ENCODE data around the gene ZNF710. TPM values are rescaled to one million over a fixed set of nuclear protein-coding genes. Genes with fewer than 3 reads are reported as not detected.

The ZNF710 gene
- total and polyA plus RNA-seq, 2 of the 4 experiments (the other 2 are of a cell fraction): 7.6 to 8.2 TPM

DNA sequence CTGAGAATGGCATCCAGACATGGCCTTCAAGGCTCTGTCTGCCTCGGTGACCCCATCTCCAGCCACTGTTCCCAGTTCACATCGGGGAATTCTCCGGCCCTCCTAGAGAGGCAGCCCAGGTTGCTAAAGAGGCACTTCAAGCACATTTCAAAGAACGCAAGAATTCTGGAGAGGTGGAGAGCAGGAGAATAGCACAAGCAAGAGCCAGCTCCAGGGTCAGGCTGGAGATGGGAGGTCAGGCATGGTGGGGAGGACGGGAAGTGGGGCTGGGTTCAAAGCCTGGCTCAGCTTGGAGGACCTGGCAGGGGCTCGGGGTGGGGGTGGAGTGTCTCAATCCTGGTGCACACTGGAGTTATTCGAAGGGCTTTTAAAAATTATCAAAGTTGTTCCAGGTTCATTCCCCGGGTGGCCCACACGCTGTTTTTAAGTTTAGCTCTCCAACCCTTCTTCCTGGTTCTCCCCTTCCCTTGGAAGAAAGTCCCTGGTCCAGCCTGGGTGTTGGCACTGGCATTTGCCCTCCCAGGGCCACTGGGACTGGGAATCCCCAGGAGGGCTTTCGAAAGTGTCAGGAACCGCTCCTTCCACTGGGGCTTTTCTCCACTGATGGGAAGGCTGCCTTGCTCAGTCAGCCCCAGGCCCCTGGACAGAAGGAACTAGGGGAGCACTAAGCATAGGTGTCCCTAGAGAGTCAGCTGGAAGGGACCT, 35.8 kb downstream of the ZNF710 start:
- H4K20me1 ChIP-seq (ENCODE audit: insufficient read depth, low read length): peaks cover 7% of the 10 kb centered on the region
- H3K9me1 ChIP-seq (ENCODE audit: insufficient read depth, low read length): peaks cover 42% of the 10 kb centered on the region
- H2BK5ac ChIP-seq (ENCODE audit: low read depth, low read length, poor library complexity, severe bottlenecking): peak overlapping the region; percentile 52
- H3K18ac ChIP-seq (ENCODE audit: low read depth, low read length): peak overlapping the region; percentile 39; the same call in 1 of the 2 replicates
- dilution Hi-C loops (cut with HindIII; ENCODE audit: low sequenced_read_pairs, unreplicated experiment) (no loop called here), in situ Hi-C loops (cut with MboI; ENCODE audit: low sequenced_read_pairs) (no loop called here), intact Hi-C loops (cut with micrococcal nuclease) (loop anchor here (2.0 kb wide), 1 partner anchor 32 kb away; no protein-coding TSS in a partner anchor)
- peak overlapping the region; percentile 34 for H2AFZ ChIP-seq (replicated peaks; ENCODE audit: low read length, poor library complexity)
- H3K4me3 ChIP-seq (ENCODE audit: insufficient read depth, low read depth, low read length): no peak overlapping the region
- H2AK9ac ChIP-seq (replicated peaks; ENCODE audit: low read depth, low read length, poor library complexity): peak overlapping the region; percentile 71
- H3K23ac ChIP-seq (ENCODE audit: low read depth, low read length): peak overlapping the region; percentile 56; the same call in 1 of the 2 replicates
- H2BK20ac ChIP-seq (ENCODE audit: low read depth, low read length): peak overlapping the region; percentile 90
- H3K79me1 ChIP-seq (ENCODE audit: low read depth in 1 of 2, low read length in 2 of 2): peaks cover 44 to 81% of the 10 kb centered on the region in 2 experiments
- H2AK5ac ChIP-seq (ENCODE audit: low read depth, low read length): peak overlapping the region; percentile 83
- peak overlapping the region; percentile 80 for H3K14ac ChIP-seq (replicated peaks; ENCODE audit: low read depth, low read length)
- no peaks in the 10 kb centered on the region for H3K27me3 ChIP-seq (ENCODE audit: control insufficient read depth, insufficient read depth, low read length)
- no peak overlapping the region for H3K4me2 ChIP-seq (ENCODE audit: low read depth, low read length)
- H4K8ac ChIP-seq (ENCODE audit: low read depth in 2 of 2, low read length in 2 of 2): peak overlapping the region in 1 of 2 experiments; percentile 76; a peak in 3 of 4 replicates
- no peak overlapping the region for H3K9ac ChIP-seq (ENCODE audit: low read depth, low read length)
- DNase-seq (no peak), ATAC-seq (ENCODE audit: low read depth) (no peak)
- peak overlapping the region; percentile 67; the same call in 2 of the 3 replicates for H2BK15ac ChIP-seq (ENCODE audit: low read depth, low read length)
- H3K9me3 ChIP-seq (ENCODE audit: control insufficient read depth, insufficient read depth, low read length): no peaks in the 10 kb centered on the region
- 97% methylated on average over 5 of the region's 11 CpGs; no CpG with 5 or more reads in 1 of the 2 experiments for WGBS, 2 experiments (ENCODE audit: extremely low coverage in 2 of 2, insufficient read length in 1 of 2)
- H4K91ac ChIP-seq (ENCODE audit: insufficient read depth, low read depth, low read length): peak overlapping the region; percentile 73
- H2BK120ac ChIP-seq (ENCODE audit: low read depth, low read length): peak overlapping the region; percentile 84
- H3K36me3 ChIP-seq (ENCODE audit: control insufficient read depth, insufficient read depth, low read length): no peaks in the 10 kb centered on the region
- peak overlapping the region; percentile 31; the same call in 1 of the 2 replicates for H4K5ac ChIP-seq (ENCODE audit: low read depth, low read length)
- ChIA-PET CTCF (interaction anchor here (0.6 to 1.1 kb wide), 2 partner anchors 12 to 19 kb away, joined by 3 to 4 read pairs; no protein-coding TSS in a partner anchor), POLR2A (ENCODE audit: unreplicated experiment) (no interaction called here)
- peak overlapping the region; percentile 91 for H3K4ac ChIP-seq (ENCODE audit: low read depth, low read length)
- H3K27ac ChIP-seq (ENCODE audit: insufficient read depth, low read length): peak overlapping the region; percentile 53; the same call in 1 of the 2 replicates
- no peak overlapping the region for H3K56ac ChIP-seq (ENCODE audit: extremely low read depth, insufficient read depth, low read length)
- TF ChIP-seq CTCF (conservative IDR thresholded peaks at IDR 0.05; ENCODE audit: low read depth, low read length) (no peak), RFX5 (IDR thresholded peaks at IDR 0.05; ENCODE audit: low read depth, low read length) (no peak), BHLHE40 (IDR thresholded peaks at IDR 0.05; ENCODE audit: low read depth, low read length) (no peak)
- H3K4me1 ChIP-seq (ENCODE audit: control insufficient read depth, insufficient read depth, low read length): peaks cover 33% of the 10 kb centered on the region
- BruUV-seq (replicated peaks): no TSS peak
